NCI-H748 treated with DMSO at 0.1 percent for 48 hours (cell line): ENCODE measurements around the gene HS3ST3A1.
"Not testable (repeated sequence)": the region's sequence is repeated elsewhere in the genome, so short reads cannot be mapped to it uniquely, and the experiment has no call there.

ENCODE experiments used
- DNase-seq: peaks from one replicate; lab custom pipeline; 2025; lab: John Stamatoyannopoulos, UW

HS3ST3A1 gene

GRCh38 chr17:13575922-13576419, 25.8 kb downstream of the HS3ST3A1 start:
- no peak for DNase-seq

GRCh38 chr17:13575466-13575865, 26.3 kb downstream of the HS3ST3A1 start:
- DNase-seq = no peak

GRCh38 chr17:13572581-13572980, 29.1 kb downstream of the HS3ST3A1 start:
- DNase-seq = no peak

- no peak for DNase-seq
Measured at GRCh38 chr17:13569398-13570123, 32.2 kb downstream of the HS3ST3A1 start.

- no peak for DNase-seq
Measured at GRCh38 chr17:13568582-13569397, 32.9 kb downstream of the HS3ST3A1 start.

- DNase-seq = no peak
Measured at GRCh38 chr17:13563866-13564265, 37.9 kb downstream of the HS3ST3A1 start.

GRCh38 chr17:13562271-13562800, 39.4 kb downstream of the HS3ST3A1 start:
- no peak for DNase-seq

GRCh38 chr17:13561606-13562270, 40.0 kb downstream of the HS3ST3A1 start:
- DNase-seq = no peak

- no peak for DNase-seq
Measured at GRCh38 chr17:13560935-13561334, 40.8 kb downstream of the HS3ST3A1 start.

GRCh38 chr17:13558588-13558987, 43.1 kb downstream of the HS3ST3A1 start:
- DNase-seq = no peak

- DNase-seq = no peak
Measured at GRCh38 chr17:13557077-13557476, 44.7 kb downstream of the HS3ST3A1 start.

- no peak for DNase-seq
Measured at GRCh38 chr17:13554231-13554630, 47.5 kb downstream of the HS3ST3A1 start.

- DNase-seq = no peak
Measured at GRCh38 chr17:13550291-13550690, 51.4 kb downstream of the HS3ST3A1 start.

GRCh38 chr17:13548576-13548975, 53.2 kb downstream of the HS3ST3A1 start:
- DNase-seq = not testable (repeated sequence)

GRCh38 chr17:13546851-13547250, 54.9 kb downstream of the HS3ST3A1 start:
- no peak for DNase-seq

- DNase-seq = no peak
Measured at GRCh38 chr17:13545941-13546340, 55.8 kb downstream of the HS3ST3A1 start.

- no peak for DNase-seq
Measured at GRCh38 chr17:13544765-13545164, 57.0 kb downstream of the HS3ST3A1 start.

GRCh38 chr17:13544292-13544691, 57.4 kb downstream of the HS3ST3A1 start:
- DNase-seq = no peak

- no peak for DNase-seq
Measured at GRCh38 chr17:13542636-13543035, 59.1 kb downstream of the HS3ST3A1 start.

- no peak for DNase-seq
Measured at GRCh38 chr17:13541032-13541480, 60.7 kb downstream of the HS3ST3A1 start.

- DNase-seq = no peak
Measured at GRCh38 chr17:13540546-13540945, 61.2 kb downstream of the HS3ST3A1 start.

GRCh38 chr17:13539421-13539820, 62.3 kb downstream of the HS3ST3A1 start:
- DNase-seq = no peak
